Heart left ventricle (tissue), 13 donors: ENCODE results near the gene BCL3.

Source experiments
- POLR2A ChIP-seq, 2 donors: fragments of 450-650 bp; IDR thresholded peaks; one replicate each; pipeline ENCODE4 v1.6.1; 2017; ENCODE audit warnings: antibody characterized with exemption in 2 of 2, mild to moderate bottlenecking in 2 of 2, moderate library complexity in 2 of 2
- TF ChIP-seq, protein P1 (sequence below), 12 donors: fragments of 200-600 bp; sonication (generic) in 4 of 12; IDR thresholded peaks; one replicate each; pipeline versions ENCODE4 v1.5.0 to v1.8.0; 2018 to 2022; ENCODE audit warnings: antibody characterized with exemption in 12 of 12, mild to moderate bottlenecking in 5 of 12
- donor health status: ischemic (EF 13 %, LVEDD 7.1; RV severe dilation, severe dysfunction).
- donor health status: DM: no; HTN: yes; CAD: no.
- donor health status: DM: no; HTN: no; CAD: no.
- donor health status: ischemic (EF 25% LVEDD 6.9; RV normal size, moderate dysfunction).
- donor health status: ischemic (EF 25% LVEDD 5.7; RV mildly dilated, moderate dysfunction).
- donor health status: ischemic (EF 35%, LVEDD 5.7; RV mildly dilated, moderate dysfunction).
- donor health status: nonischemic (EF 11% LVEDD 7.7; RV severe dilation, severe dysfunction).
- donor health status: DM: yes; HTN: yes; CAD: no.
- donor health status: PGD.
- donor health status: ischemic (EF 29% LVEDD 5.4; RV normal size, mild dysfunction).
- donor health status: nonischemic (EF 23%, LVEDD 6.1; RV moderate dilation, normal function).

DNA sequence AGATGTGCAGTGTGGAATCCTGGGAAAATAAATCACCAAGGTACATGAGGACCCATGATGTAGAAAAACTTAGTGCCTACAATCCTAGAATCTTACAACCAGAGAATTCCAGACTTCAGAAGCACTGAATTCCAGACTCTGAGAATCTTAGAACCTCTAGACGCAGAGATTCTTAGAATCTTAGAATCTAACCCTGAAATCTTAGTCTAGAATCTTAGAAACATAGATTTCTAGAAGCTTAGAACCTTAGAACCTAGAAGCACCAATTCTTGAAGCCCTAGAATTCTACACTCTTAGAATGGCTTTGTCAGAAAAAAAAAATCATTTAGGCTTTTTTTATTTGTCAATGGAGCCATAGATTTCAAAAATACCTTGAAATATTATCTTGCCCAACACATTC lies 43.5 kb upstream of the BCL3 start:
- TF ChIP-seq, protein P1, sequence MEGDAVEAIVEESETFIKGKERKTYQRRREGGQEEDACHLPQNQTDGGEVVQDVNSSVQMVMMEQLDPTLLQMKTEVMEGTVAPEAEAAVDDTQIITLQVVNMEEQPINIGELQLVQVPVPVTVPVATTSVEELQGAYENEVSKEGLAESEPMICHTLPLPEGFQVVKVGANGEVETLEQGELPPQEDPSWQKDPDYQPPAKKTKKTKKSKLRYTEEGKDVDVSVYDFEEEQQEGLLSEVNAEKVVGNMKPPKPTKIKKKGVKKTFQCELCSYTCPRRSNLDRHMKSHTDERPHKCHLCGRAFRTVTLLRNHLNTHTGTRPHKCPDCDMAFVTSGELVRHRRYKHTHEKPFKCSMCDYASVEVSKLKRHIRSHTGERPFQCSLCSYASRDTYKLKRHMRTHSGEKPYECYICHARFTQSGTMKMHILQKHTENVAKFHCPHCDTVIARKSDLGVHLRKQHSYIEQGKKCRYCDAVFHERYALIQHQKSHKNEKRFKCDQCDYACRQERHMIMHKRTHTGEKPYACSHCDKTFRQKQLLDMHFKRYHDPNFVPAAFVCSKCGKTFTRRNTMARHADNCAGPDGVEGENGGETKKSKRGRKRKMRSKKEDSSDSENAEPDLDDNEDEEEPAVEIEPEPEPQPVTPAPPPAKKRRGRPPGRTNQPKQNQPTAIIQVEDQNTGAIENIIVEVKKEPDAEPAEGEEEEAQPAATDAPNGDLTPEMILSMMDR (IDR thresholded peaks at IDR 0.05): no peak
- no peak for TF ChIP-seq POLR2A (IDR thresholded peaks at IDR 0.05)
